Activated T-helper 1 cell treated with anti-CD3 and anti-CD28 coated beads, Interleukin-12 subunit alpha, Interleukin-12 subunit beta, Interleukin-2, Interleukin-4 antibody, amounts not matched to agents 30 ng/mL and 10 ng/mL and 1 ng/mL, durations not matched to agents 14 hours and 24 hours and 36 hours (primary cell): ENCODE measurements around the gene TRIP13. TPM values are rescaled to one million over a fixed set of nuclear protein-coding genes. Genes with fewer than 3 reads are reported as not detected.

Experiments
- DNase-seq: peaks from one replicate; pipeline ENCODE4 v3.0.0; 2021; ENCODE audit warnings: low spot score
- H3K27ac Mint-ChIP-seq: one replicate; pipeline ENCODE4 v1.8.0; 2021; ENCODE audit warnings: mild to moderate bottlenecking, mixed read lengths
- H3K27me3 Mint-ChIP-seq: one replicate; pipeline ENCODE4 v1.8.0; 2022; ENCODE audit warnings: mild to moderate bottlenecking, moderate library complexity, mixed read lengths; ENCODE audit not compliant: insufficient read depth
- H3K36me3 Mint-ChIP-seq: one replicate; pipeline ENCODE4 v1.8.0; 2021; ENCODE audit warnings: low read depth, mixed read lengths
- H3K4me1 Mint-ChIP-seq: one replicate; pipeline ENCODE4 v1.8.0; 2021; ENCODE audit warnings: low read depth, mixed read lengths
- H3K4me3 Mint-ChIP-seq: one replicate; pipeline ENCODE4 v1.8.0; 2021; ENCODE audit warnings: mild to moderate bottlenecking, moderate library complexity, mixed read lengths
- H3K9me3 Mint-ChIP-seq: one replicate; pipeline ENCODE4 v1.8.0; 2021; ENCODE audit warnings: mixed read lengths
- intact Hi-C: fragments of 100-400 bp; cut with micrococcal nuclease; formaldehyde crosslinking; loops from one replicate; pipeline ENCODE4 v1.15.1; 2024
- total RNA-seq: library from RNA; stranded (reverse); gene quantifications from 2 replicates; pipeline ENCODE4 v1.2.3, GENCODE V29; 2022

TRIP13 gene
- total RNA-seq, 1 donor from 2014 or later, result 37.2 TPM

DNA sequence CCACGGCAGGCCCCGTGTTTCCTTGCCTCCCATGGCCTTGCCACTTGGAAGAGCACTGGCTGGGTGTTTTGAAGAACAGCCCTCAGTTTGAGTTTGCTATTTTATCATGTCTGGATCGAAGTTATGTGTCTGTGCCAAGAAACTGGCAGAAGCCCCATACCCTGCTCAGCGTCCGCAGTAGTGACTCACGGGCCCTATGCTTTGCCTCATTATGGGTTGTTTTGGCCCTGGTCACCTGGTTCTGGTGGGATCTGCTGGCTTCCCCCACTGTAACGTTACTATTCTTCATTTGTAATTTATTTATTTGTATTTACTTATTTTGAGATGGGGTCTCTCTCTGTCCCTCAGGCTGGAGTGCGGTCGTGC lies 73.6 kb downstream of the TRIP13 start:
- no peaks in the 10 kb centered on the region for H3K9me3 Mint-ChIP-seq
- peaks cover 19% of the 10 kb centered on the region for H3K27me3 Mint-ChIP-seq
- intact Hi-C loops, result no loop called here
- no peak overlapping the region for H3K4me3 Mint-ChIP-seq
- H3K36me3 Mint-ChIP-seq, result no peaks in the 10 kb centered on the region
- no peak for DNase-seq
- peaks cover 49% of the 10 kb centered on the region for H3K4me1 Mint-ChIP-seq
- no peak overlapping the region for H3K27ac Mint-ChIP-seq

DNA sequence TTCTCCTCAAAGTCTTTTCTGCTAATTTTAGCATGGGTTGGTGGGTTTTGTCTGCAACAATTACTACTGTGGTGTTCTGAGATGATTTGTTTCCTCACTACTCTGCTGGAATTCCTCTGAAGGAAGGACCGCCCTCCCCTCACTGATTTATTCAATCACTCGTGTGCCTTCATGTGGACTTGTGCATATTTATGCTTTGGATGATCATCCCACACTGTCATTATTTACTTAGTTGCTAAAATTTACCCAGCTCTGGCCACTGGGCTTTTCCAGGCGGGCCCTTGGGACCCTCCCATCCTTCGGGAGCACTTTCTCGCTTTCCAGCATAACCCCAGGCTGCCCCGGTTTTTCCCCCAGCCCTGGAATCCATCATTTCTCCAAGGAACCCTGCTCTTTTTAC lies 74.3 kb downstream of the TRIP13 start:
- no peaks in the 10 kb centered on the region for H3K9me3 Mint-ChIP-seq
- peaks cover 3% of the 10 kb centered on the region for H3K36me3 Mint-ChIP-seq
- H3K27me3 Mint-ChIP-seq, result peaks cover 25% of the 10 kb centered on the region
- intact Hi-C loops, result no loop called here
- no peak overlapping the region for H3K4me3 Mint-ChIP-seq
- H3K27ac Mint-ChIP-seq, result no peak overlapping the region
- DNase-seq, result no peak
- H3K4me1 Mint-ChIP-seq, result peaks cover 49% of the 10 kb centered on the region

Other genes starting within 250 kb of the TRIP13 start
- not detected in 2 replicates for gene TPPP, start 199.5 kb upstream of the TRIP13 start, total RNA-seq
- gene ZDHHC11B, start 108.2 kb upstream of the TRIP13 start, total RNA-seq, result not detected in 2 replicates
- 14.4 and 17.2 TPM in 2 replicates for gene ZDHHC11, start 41.9 kb upstream of the TRIP13 start, total RNA-seq
- 77.8 and 81.6 TPM in 2 replicates for gene BRD9, start 83 bp upstream of the TRIP13 start, total RNA-seq
- gene NKD2, start 115.9 kb downstream of the TRIP13 start, total RNA-seq, result 2.9 and 3.2 TPM in 2 replicates
- 24.4 and 26.6 TPM in 2 replicates for gene SLC12A7, start 219.2 kb downstream of the TRIP13 start, total RNA-seq